ENCODE results near the gene ATP6V1F.

The ATP6V1F gene

GRCh38 chr7:128862571-128863432 is at the start of gene ATP6V1F:
ATP6V1F (plus strand) TSS chr7:128862856; CDS start chr7:128862905, 49 bp downstream.
- DNase-seq (ENCODE audit: low read depth in 3 of 3, low spot score in 1 of 3) = peak; percentile 98 to 100 (median 99)

GRCh38 chr7:128814499-128814898 is 48.2 kb upstream of the ATP6V1F start:
- no peak for DNase-seq (ENCODE audit: low read depth in 3 of 3, low spot score in 1 of 3)

DNA sequence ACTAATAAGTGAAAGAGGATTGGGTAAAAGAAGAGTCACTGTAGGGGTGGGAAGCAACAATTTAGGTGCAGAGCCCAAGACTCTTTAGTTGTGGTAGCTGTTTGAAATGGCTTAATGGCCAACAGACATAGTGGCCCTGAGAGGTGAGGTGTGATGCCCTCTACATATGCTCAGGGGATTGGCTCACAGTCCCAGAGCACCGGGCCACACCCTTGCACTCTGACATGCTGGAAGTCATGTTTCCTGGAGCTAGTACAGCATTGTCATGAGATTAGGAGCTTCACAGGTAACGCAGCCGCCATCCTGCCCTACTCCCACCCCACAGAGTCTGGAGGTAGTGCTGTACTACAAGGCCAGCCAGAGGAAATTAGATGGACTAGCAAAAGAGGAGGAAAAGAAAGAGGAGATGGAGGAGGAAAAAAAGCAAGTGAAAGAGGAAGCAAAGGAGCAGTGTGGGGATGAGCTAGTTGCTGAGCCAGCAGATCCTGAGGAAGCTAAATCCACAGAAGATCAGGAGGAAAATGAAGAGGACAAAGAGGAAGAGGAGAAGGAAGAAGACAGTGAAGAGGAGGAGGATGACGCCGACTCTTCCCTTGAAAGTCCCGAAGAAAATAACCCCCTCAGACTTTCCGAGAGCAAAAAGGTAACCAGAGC is 47.2 kb upstream of the ATP6V1F start:
- no peak for DNase-seq (ENCODE audit: low read depth in 3 of 3, low spot score in 1 of 3)

DNA sequence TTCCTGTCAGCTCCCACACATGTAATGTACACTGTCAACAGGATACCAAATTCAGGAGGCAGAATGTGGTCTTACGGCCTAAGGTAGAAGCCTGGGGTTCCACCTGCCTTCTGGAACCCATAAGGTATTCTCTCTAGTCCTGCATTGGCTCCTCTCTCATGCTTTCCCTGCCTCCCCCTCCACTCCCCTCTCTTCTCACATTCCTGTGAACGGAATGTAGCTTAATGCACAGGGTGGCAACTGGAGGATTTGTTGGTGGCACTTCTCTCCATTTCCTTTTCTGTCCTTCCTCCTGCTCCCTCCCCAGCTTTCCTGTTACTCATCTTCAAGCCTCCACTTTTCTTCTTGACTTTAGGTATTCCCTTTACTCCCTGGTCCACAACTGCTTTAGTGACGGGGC is 44.0 kb upstream of the ATP6V1F start:
- no peak for DNase-seq (ENCODE audit: low read depth in 3 of 3, low spot score in 1 of 3)

DNA sequence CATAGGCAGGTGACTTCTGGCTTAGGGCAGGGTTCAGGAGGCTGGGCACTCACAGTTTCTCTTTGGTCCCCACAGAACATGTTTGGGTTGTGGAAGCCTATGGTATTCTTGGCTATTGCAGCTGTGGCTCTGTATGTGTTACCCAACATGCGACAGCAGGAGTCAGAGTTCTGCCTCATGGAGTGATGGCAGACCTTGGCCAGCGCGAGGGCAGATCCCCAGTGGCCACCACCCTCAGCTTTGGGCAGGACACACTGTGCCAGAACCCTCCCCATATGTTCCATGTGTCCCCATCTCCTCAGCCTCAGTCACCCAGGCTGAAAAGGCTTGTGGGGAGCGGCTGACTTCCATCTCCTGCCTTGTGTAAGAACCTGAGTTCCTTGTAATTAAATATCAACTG is 40.9 kb upstream of the ATP6V1F start:
- DNase-seq (ENCODE audit: low read depth in 3 of 3, low spot score in 1 of 3) = no peak

DNA sequence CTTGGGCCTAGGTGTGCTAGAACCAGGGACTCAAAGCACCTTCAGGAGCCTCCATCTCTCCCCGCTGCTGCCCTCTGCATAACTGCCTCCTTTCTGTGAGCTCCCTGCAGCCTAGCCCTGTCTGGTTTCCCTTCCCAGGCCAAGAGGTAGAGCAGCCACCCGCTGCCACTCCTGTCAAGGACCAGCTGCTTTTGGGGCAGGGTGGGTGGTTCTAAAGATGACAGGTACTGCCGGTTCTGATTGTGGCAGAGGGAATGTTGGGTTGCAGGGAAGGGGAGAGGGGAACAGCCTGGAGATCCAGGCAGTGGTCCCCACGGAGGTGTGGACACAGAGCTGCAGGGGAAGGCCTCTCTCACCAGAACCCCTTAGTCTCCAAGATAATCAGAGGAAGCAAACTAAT is 36.1 kb upstream of the ATP6V1F start:
- no peak for DNase-seq (ENCODE audit: low read depth in 3 of 3, low spot score in 1 of 3)

DNA sequence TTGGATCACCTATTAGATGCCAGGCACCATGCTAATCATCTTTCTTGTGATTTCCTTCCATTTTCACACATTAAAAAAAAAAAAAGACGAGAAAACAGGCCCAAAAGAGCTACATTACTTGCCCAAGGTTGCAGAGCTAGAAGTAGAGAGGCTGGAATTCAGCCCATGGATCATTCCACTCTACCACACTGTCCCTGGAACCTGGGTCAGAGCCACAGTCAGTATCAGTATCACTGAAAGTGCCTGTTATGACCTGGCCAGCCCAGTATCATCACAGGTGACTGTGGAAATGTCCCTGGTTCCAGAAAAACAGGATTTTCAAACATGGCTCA is 35.8 kb upstream of the ATP6V1F start:
- DNase-seq (ENCODE audit: low read depth in 3 of 3, low spot score in 1 of 3) = no peak

- no peak for DNase-seq (ENCODE audit: low read depth in 3 of 3, low spot score in 1 of 3)
Observed at GRCh38 chr7:128827248-128827958, 35.3 kb upstream of the ATP6V1F start.

- no peak for DNase-seq (ENCODE audit: low read depth in 3 of 3, low spot score in 1 of 3)
Observed at GRCh38 chr7:128827971-128828711, 34.5 kb upstream of the ATP6V1F start.

DNA sequence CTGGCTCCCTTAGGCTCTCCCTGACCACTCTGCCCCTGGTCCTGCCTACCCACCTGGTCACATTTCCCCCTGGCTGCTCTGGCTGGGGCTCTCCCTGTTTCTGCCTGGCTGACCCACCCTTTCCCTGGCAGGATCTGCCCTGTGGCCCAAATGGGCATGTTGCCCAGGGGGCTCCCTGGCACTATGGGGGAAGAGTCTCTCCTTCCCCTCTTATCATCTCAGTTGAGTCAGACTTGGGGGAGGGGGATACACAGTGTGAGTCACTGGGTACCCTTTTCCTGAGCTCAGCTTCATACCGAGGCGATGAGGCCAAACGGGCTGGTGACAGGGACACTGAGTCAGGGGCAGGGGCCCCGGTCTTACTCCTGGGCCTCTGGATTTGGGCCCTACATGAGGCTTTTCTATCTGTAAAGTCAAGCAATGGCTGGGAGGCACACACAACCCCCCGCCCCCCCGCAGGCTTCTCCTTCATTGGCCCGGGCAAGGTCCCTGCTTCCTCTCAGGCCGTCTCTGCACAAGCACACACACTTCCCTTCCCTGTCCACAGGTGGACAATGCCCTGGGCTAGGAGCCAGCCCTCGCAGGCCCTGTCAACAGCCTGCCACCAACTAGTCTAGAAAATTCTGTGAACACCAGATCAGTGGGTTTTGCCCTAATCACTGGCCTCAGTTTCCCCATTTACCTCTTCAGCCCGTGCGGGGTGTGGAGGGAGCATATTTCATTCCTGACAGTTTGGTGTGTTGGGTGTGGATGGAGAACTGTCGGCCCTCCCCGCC is 33.1 kb upstream of the ATP6V1F start:
- DNase-seq (ENCODE audit: low read depth in 3 of 3, low spot score in 1 of 3) = no peak

GRCh38 chr7:128830231-128831177 is 32.2 kb upstream of the ATP6V1F start, which contains the start of gene FLNC:
FLNC (plus strand) TSS chr7:128830406; CDS start chr7:128830638, 232 bp downstream.
- DNase-seq (ENCODE audit: low read depth in 3 of 3, low spot score in 1 of 3) = peak in 1 of 3 donors; percentile 14

- DNase-seq (ENCODE audit: low read depth in 3 of 3, low spot score in 1 of 3) = no peak
Observed at GRCh38 chr7:128831178-128831993, 31.3 kb upstream of the ATP6V1F start.

GRCh38 chr7:128831994-128832879 is 30.4 kb upstream of the ATP6V1F start:
- DNase-seq (ENCODE audit: low read depth in 3 of 3, low spot score in 1 of 3) = no peak

GRCh38 chr7:128832880-128833147 is 29.8 kb upstream of the ATP6V1F start:
- no peak for DNase-seq (ENCODE audit: low read depth in 3 of 3, low spot score in 1 of 3)

DNA sequence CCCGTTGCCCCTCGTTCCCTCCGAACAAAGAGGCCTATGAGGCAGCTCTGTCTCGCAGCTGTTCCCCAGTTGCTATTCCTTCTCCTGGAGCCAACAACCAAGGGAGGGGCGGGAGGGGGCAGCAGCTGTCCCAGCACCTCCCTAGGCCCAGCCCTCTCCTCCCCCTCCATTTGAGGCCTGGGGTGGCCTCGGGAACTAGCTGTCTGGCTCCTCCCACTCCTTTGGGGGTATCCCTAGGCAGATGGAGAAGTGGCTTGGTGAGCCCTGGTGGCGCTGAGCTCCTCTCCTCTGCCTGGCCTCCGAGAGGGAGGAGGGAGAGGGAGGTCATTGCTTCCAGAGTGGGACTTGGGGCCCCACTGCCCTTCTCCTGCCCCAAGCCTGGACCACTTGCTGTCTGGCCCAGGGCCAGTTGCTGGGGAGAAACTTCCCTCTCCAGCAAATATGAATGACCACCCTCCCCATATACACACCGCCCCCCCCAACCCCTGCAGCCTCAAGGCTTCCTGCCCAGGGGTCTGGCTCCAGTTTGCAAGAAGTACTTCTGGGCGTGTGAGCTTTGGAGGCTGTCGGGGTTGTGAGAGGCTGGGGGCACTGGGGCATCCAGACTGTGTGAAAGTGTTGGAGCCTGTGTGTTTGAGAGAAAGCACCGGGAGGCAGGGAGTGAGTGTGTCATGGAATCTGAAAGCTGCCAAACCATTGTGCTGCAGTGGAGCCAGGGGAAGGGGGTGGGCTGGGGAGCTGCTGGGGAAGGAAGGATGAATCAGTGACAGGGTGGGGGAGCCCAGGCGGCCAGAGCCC is 29.3 kb upstream of the ATP6V1F start:
- DNase-seq (ENCODE audit: low read depth in 3 of 3, low spot score in 1 of 3) = no peak

GRCh38 chr7:128833946-128834325 is 28.7 kb upstream of the ATP6V1F start:
- no peak for DNase-seq (ENCODE audit: low read depth in 3 of 3, low spot score in 1 of 3)

GRCh38 chr7:128835231-128835751 is 27.4 kb upstream of the ATP6V1F start:
- DNase-seq (ENCODE audit: low read depth in 3 of 3, low spot score in 1 of 3) = no peak

Data from stimulated activated CD4-positive, alpha-beta T cell treated with anti-CD3 and anti-CD28 coated beads, TNF-alpha, amount 100 ng/mL, for 1 hour (primary cell).